GM21447 (cell line): ENCODE data around the gene CTAG2.
"Not testable (repeated sequence)": the region's sequence is repeated elsewhere in the genome, so short reads cannot be mapped to it uniquely, and the experiment has no call there.

Experiments used
- ATAC-seq: cut with Tn5 transposase; IDR thresholded peaks from one replicate; pipeline ENCODE4 v1.9.1; 2021; ENCODE audit not compliant: unreplicated experiment

Gene CTAG2

DNA sequence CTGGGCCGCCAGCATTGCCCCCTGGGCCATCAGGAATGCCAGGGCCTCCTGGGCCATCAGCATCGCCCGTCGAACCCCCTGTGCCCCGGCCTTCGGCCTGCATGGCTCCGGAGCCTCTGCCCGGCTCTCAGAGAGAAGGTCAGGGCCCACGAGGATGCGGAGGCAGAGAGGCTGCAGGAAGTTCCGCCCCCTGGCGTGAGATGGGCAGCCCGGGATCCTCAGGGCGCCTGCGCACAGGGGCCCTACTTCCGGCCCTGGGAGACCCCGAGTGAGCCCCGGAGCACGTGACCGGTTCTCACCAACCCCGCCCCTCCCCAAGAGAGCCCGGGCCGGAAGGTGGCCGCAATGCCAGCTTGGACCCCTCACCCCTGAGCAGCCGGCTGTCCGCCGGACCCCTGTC lies at the start of gene CTAG2:
Gene CTAG2 (minus strand): TSS at position 167 of the 400 bp plus-strand sequence. CDS start 64 bp downstream, at position 103.
- ATAC-seq, result not testable (repeated sequence)

DNA sequence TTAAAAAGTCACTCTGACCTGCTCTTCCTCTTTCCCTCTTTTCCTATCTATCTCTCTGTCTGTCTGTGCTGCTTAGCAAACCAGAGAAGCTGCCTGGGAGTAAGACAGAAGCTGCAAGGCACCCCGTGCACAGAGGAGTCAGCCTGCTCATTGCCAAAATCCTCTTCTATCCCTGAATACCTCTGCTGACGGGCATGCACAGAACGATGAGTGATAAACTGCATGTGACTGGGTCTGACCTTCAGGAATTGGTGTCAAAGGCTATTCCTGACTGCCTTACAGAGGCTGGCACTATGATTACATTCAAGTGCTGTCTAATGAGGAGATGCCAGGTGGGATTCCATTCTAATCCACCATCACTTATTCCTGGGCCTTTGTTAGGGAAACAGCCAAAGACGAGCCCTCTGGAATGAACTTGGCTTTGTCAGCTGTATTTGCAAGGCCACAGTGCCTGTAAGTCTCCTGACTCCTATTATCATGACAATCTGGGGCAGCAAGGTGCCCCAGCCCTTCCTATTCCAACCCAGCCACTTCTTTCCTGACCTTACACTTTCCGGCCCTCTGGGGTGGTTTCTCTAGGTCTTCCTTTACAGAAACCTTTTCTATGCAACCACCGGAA lies 45.4 kb upstream of the CTAG2 start:
- ATAC-seq, result no peak

DNA sequence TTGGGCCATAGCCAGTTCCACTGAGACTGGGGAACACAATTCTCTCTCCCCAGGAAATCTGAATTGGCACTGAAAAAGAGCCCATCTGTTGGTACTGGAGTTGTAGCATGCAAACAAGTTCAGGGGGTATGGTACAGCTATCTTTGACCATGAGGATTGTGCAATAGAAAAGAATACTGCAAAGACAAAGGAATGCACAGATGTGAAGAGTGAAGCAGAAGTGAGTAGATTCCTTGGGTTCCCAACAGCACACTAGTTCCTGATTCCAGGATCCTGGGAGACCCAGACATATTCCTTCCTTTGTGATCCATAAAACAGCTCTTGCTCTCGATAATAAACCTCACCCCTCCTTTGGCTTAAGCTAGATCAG lies 43.3 kb upstream of the CTAG2 start:
- no peak for ATAC-seq

DNA sequence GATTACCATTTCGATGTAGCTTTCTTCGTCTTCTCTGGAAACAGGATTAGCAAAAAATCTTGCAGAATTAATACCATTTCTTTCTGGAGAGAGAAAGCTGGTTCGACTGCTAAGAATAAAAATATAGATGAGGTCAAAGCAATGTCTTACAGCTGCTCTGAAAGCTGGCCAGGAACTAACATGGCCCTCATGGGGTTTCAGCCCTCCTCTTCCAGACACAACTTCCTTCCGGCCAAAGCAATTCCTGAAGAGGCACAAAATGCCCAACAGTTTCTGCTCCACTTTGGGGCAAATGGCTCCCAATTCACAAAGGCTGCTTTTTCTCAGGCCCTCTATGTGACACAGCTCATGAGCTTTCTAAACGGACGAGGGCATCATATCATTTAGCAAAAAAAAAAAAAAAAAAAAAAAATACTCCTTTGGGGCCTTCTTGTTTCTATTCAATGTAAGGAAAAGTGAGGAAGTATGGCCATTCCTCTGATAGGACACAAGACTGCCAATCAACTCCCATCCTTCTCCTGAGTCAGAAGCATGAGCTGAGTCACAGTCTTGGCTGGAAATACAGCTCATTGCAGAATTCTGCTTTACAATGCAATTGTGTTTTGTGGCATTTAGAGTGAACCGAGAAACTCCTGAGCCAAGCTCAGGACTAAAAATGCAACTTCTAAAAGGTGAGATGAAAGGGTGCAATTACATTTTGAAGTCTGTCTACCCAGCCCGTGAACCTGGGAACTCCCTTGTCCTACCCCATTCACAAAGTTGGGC lies 42.7 kb upstream of the CTAG2 start:
- ATAC-seq, result no peak

DNA sequence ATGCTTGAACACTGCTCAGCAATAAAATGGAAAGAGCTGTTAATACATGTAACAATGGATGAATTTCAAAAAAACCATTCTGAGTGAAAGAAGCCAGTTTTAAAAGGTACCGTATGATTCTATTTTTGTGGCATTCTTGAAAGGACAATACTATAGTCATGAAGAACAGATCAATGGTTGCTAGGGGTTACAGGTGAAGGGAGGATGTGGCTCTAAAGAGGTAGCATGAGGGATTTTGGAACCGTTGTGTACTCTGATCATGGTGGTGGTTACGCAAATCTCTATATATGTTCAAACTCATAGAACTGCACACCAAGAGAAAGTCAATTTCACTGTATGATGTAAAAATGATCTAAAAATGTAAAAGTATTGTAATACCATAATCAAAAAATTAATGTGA lies 40.0 kb upstream of the CTAG2 start:
- no peak for ATAC-seq

DNA sequence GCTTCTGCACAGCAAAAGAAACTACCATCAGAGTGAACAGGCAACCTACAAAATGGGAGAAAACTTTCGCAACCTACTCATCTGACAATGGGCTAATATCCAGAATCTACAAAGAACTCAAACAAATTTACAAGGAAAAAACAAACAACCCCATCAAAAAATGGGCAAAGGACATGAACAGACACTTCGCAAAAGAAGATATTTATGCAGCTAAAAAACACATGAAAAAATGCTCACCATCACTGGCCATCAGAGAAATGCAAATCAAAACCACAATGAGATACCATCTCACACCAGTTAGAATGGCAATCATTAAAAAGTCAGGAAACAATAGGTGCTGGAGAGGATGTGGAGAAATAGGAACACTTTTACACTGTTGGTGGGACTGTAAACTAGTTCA lies 37.1 kb upstream of the CTAG2 start:
- not testable (repeated sequence) for ATAC-seq

DNA sequence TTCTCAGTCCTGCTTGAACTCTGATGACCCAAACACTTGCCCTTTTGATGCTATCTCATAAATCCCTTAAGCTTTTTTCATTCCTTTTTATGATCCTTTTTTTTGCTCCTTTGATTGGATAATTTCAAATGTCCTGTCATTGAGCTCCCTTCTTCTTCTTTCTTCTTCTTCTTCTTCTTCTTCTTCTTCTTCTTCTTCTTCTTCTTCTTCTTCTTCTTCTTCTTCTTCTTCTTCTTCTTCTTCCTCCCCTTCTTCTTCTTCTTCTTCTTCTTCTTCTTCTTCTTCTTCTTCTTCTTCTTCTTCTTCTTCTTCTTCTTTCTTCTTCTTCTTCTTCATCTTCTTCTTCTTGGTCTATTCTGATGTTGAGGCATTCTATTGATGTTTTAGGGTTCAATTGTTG lies 18.7 kb upstream of the CTAG2 start:
- not testable (repeated sequence) for ATAC-seq

DNA sequence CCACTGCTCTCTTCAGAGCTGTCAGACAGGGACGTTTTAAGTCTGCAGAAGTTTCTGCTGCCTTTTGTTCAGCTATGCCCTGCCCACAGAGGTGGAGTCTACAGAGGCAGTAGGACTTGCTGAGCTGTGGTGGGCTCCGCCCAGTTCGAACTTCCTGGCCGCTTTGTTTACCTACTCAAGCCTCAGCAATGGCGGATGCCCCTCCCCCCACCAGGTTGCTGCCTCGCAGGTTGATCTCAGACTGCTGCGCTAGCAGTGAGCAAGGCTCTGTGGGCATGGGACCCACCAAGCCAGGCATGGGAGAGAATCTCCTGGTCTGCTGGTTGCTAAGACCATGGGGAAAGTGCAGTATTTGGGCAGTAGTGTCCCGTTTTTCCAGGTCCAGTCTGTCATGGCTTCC lies 17.5 kb upstream of the CTAG2 start:
- ATAC-seq, result not testable (repeated sequence)

DNA sequence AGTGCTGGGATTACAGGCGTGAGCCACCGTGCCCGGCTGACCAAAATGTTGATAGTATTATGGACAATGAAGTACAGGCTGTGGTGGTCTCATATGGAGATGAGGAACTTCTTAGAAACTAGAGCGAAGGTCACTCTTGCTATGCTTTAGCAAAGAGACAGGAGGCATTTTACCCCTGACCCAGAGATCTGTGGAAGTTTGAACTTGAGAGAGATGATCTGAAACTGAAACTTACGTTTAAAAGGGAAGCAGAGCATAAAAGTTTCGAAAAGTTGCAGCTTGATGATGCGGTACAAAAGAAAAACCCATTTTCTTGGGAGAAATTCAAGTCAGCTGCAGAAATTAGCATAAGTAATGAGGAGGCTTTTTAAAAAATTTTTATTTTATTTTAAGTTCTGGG lies 8.5 kb upstream of the CTAG2 start:
- ATAC-seq, result no peak

DNA sequence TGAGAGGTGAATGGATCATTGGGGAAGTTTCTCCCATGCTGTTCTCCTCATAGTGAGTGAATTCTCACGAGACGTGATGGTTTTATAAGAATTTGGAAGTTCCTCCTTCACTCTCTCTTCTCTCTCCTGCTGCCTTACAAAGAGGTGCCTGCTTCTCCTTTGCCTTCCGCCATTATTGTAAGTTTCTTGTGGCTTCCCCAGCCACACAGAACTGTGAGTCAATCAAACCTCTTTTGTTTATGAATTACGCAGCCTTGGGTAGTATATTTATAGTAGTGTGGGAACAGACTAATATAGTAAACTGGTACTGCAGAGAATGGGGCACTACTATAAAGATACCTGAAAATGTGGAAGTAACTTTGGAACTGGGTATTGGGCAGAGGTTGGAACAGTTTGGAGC lies 7.8 kb upstream of the CTAG2 start:
- no peak for ATAC-seq

DNA sequence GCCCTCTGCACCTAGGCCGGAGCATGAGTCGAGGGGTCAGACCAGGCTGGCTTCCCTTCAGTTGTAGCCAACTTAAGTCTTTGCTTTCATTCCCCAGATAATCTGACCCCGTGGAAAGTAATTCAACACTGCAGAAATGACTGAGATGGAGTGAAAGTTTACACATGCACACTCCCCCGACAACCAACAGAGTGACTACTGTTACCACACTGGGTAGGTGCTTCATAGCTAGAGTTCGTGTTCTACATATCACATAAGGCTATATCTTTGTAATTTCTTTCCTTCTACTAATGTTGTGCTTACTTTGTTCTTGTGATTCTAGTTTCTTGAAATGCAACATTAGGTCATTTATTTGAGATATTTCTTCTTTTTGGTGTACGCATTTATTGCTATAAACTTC lies 7.2 kb upstream of the CTAG2 start:
- ATAC-seq, result no peak

DNA sequence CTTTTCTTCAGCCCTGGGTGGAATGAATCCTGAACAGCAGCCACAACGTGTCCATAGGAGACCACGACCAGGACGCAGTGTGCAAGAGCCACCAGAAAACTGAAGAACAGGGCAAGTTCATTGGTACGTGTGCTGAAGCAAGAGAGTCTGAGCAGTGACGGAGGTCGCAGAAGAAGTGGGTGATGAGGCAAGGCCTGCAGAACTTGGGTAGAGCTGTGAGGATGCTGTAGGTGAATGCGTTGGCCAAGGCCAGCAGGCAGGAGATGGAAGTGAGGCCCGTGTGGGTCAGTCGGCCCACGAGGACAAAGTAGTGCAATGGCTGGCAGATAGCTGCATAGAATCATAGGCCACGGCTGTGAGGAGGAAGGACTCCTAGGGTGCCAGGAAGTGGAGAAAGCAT lies 5.6 kb upstream of the CTAG2 start:
- no peak for ATAC-seq

DNA sequence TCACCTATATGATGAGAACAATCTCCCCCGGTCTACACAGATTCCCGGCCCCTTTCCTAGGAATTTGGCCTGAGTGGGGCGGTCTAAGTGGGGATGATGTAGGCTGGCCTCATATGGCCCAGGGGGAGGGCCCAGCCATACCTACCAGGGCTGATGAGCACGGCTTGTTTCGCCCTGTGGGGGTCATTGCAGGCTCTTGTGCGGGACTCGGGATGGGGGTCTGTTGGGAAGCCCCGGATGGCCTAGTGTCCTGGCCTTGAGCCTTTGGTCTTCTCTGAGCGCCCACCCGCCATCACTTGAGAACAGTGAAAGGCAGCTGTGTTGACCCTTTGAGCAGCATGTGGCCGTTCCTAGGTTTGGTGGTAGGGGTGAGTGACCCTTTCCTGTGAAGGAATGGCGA lies 4.8 kb upstream of the CTAG2 start:
- no peak for ATAC-seq

DNA sequence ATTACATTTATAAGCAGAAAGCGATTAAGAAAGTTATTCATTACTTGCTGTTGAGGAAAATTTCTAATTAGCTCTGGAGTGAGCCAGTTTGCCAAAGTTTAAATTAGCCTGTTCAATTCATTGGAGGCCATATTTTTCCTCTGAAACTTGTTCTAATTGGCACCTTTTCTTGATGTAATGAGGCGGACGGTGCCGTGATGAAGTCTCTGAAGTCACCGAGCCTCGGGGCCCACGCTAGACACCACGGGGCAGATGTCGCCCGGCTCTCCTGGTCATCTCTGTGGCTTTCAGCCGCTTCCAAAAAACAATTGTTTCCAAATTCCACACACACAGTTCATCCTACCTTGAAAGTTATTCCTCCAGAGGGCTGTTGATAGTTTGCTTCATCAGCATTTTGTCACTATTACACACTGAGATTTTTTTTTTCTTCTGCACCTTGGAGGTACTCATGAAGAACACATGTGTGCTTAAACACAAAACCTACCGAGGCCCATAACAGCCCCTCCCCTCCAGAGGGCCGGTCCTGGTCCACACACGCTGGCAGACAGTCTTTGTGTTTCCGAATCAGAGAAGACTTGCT lies 3.9 kb upstream of the CTAG2 start:
- ATAC-seq, result no peak

DNA sequence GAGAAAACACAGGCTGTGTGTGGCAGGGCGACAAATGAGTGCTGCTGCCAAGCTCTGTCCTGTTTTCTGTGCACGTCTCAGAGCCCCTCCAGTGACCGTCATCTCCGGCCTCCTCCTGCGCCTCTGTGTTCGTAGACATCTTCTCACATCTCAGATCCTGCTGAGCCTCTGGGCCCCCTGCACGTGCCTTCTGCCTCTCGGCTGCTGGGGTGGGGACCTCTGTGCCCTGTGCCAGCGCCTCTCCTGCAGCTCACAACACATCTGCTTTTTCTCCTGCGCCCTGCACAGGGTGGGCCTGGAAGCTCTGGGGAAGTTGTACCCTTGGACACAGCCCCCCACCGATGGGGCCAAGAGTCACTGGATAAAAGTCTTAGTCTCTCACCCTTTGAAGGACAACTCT lies 2.4 kb upstream of the CTAG2 start:
- ATAC-seq, result no peak

DNA sequence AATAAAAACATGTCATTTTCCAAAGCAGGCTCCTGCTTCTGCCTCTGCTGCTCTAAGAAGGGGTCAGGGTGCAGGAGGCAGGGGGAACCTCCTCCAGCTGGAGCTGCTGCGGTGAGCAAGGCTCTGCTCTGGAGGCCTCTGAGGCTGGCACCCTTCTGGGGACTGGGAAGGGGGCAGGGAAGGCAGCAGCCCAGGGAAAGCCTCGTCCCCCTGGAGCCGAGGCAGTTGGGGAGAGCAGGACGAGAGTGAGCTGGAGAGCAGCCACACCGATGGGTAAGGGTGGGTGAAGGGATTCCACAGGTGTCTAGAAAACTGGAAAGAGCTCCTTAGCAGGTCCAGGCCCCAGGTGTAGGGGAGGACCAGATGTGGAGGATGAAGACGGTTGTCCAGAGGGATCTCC lies 2.0 kb upstream of the CTAG2 start:
- ATAC-seq, result no peak

DNA sequence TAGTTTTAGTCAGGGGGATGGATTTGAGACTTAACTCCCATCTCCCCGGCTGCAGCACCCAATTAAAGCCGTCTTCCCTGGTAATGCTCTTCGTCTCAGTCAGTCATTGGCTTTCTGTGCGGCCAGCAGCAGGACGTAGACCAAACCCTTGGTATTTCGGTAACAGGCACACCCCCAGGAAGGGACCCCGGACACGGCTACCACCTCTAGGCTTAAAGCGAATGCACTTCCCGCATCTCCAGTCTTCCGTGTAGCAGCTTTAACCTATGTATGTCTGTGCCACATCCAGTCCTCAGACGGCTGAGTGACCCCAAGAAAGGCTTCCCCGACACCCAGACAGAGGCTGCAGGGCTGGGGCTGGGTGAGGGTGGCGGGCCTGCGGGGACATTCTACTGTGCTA lies 1.5 kb upstream of the CTAG2 start:
- ATAC-seq, result no peak

DNA sequence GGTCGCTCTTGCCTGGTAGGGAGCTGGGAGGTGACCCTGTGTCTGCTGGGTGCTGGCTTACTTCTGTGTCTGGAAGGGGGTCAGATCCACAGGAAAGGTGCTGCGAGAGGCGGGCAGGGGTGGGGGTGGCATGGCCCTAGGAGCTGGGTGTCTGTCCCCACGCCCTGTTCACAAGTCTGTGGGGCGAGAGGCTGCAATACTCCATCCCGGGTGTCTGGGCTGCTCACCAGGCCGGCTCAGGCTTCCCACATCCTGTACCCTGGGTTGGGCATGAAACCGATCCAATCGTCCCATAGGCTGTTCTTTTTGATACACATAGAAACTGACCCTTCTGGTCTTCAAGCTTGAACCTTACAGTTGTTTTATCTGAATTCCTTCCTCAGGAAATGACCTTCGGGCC lies 993 bp upstream of the CTAG2 start:
- no peak for ATAC-seq

DNA sequence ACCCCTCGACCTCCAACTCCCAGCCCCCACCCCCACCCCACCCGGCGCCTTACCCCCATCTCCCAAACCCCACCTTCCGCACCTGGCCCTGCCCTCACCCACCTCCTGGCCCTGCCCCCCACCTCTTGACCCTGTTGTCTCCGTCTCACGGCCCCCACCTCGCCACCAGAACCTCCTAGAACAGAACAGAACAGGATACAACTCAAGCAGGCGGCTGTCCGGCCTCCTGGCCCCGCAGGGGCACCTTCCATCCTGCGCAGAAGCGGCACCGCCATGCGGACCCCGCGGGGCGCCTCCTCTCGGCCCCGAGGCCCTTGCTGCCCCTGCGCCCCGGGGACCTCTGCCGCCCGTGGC lies 354 bp downstream of the CTAG2 start:
- no peak for ATAC-seq

DNA sequence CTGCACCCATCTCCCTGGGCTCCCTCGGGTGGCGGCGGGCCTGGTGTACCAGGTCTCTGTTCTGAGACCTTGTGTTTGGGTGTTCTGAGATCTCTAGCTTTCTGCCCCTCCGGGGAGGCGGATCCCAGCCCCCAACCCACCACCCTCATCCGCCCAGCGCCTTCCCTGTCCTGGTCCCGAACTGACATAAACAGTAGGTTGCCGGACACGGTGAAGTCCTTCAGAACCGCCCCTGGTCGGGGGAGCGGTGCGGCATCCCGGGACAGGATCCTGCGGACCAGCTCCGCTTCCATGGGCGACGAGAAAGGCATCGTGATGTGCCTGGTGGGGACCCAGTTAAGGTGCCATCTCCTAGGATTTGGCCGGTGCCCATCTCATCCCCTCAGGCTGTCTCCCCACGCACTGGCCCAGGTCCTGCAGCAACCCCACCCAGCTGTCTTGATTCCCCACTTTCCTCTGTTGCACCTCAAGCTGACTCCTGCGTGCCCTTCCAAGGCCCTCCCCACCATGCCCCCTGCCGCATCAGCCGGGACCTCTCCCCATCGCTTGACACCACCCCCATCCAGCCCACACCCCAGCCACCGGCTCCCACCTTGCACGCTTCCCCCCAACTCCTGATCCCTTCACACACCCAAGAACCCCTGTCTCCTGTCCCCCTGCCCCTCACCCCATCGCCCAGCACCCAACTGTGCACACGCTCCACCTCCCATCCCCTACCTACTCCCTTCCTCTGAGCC lies 900 bp downstream of the CTAG2 start:
- ATAC-seq, result no peak

DNA sequence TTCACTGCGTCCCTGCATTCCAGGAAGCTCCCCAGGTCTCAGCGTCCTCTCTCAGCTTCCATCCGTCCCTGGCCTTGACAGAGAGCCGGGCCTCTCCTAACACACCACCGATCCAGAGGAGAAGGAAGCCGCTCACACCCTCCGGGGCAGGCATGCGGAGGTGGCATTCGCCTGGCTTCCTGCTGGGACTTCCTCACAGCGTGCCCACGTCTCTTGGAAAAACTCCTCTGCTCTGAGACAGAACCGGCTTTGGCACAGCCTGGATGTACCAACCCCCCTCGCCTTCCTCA lies 3.2 kb downstream of the CTAG2 start:
- ATAC-seq, result no peak

DNA sequence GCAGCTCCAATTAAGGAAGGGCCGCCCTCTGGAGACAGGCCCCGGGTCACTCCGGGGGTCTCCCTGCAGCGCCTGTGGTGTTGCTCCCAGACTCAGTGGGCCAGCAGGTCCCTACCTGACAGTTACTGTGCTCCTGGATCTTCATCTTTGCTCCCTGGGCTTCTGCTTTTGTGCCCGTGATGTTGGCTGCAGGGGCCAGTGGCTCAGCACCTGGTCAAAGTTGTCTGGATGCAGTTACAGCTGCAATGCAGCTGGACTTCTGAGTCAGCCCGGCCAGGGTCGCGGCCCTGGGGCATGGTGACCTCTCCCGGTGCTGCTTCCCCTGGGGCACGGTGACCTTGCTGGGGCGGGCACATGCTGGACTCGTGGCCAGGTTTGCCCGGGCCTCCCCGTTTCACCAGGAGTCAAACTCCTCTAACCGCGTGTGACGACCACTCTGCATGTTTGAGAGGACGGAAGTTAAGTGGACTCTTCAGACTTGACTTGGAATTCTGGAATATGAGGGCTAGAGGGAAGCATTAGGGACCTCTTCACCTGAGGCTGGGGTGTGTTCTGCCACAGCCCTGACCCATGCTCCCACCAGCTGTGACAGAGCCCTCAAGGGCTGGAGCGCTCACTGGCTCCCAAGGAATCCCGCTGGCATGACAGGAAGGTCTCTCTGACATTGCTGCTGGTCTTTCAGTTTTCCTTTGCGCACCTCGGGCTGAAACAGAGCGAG lies 3.7 kb downstream of the CTAG2 start:
- no peak for ATAC-seq
